HUES6 (cell line): ENCODE measurements around the gene ABHD2.

Experiments used
- H3K27ac ChIP-seq: 2 replicates; pipeline ENCODE4 v1.7.0; 2013; ENCODE audit warnings: low read depth, mild to moderate bottlenecking, low read length, inconsistent platforms
- H3K27me3 ChIP-seq: 2 replicates; pipeline ENCODE4 v1.6.1; 2013; ENCODE audit warnings: low read length; ENCODE audit not compliant: control insufficient read depth, insufficient read depth
- H3K36me3 ChIP-seq: 2 replicates; pipeline ENCODE4 v1.6.1; 2013; ENCODE audit warnings: low read length; ENCODE audit not compliant: control insufficient read depth, insufficient read depth
- H3K4me1 ChIP-seq: 2 replicates; pipeline ENCODE4 v1.6.1; 2013; ENCODE audit warnings: low read length; ENCODE audit not compliant: control insufficient read depth, insufficient read depth
- H3K4me3 ChIP-seq: 2 replicates; pipeline ENCODE4 v1.5.1; 2013; ENCODE audit warnings: low read depth, low read length
- H3K9ac ChIP-seq: one replicate; pipeline ENCODE4 v1.6.1; 2013; ENCODE audit warnings: mild to moderate bottlenecking, low read length
- H3K9me3 ChIP-seq: 2 replicates; pipeline ENCODE4 v1.6.1; 2013; ENCODE audit warnings: low read depth, low read length; ENCODE audit not compliant: control insufficient read depth, insufficient read depth

ABHD2 gene

DNA sequence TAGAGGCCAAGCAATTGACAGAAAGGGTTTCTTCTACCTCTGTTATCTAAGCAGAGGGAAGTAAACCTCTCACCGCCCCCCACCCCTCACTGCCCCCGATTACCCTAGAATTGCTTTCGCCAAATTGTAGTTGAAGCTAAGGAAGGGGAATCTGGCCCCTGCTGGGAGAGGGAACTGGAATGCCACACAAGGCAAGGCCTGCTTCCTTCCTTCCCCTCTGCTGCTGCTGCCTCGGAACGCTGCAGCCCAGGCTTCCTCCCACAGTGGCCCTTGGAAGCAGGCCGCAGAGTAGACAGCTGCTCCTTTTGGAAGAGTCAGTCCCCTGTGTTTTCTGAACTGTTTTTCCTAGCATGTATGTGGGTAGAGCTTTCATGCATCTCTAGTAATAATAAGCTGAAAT, 111.5 kb downstream of the ABHD2 start:
- no peak overlapping the region for H3K27ac ChIP-seq
- no peak overlapping the region for H3K4me3 ChIP-seq
- no peak overlapping the region for H3K9ac ChIP-seq

DNA sequence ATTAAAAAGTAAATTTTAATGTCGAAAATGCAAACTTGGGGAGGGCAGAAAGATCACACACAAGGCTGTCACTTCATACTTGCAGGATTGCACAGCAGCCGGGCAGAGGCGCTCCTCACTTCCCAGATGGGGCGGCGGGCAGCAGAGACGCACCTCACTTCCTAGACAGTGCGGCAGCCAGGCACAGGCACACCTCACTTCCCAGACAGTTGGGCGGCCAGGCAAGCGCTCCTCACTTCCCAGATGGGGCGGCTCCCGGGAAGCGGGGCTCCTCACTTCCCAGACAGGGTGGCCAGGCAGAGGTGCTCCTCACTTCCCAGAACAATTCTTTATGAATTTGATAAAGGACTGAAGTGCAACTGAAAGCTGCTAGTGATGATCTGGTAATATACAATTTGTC, 111.9 kb downstream of the ABHD2 start:
- Histone ChIP-seq H3K4me1 (peaks cover 37% of the 10 kb centered on the region), H3K27me3 (no peaks in the 10 kb centered on the region), H3K9ac (no peak overlapping the region), H3K4me3 (no peak overlapping the region), H3K9me3 (no peaks in the 10 kb centered on the region), H3K36me3 (no peaks in the 10 kb centered on the region), H3K27ac (no peak overlapping the region)

More for the DNA sequence above, 111.5 kb downstream of the ABHD2 start:
- H3K9me3 ChIP-seq = no peaks in the 10 kb centered on the region
- H3K4me1 ChIP-seq = peaks cover 37% of the 10 kb centered on the region
- no peaks in the 10 kb centered on the region for H3K27me3 ChIP-seq
- no peaks in the 10 kb centered on the region for H3K36me3 ChIP-seq

DNA sequence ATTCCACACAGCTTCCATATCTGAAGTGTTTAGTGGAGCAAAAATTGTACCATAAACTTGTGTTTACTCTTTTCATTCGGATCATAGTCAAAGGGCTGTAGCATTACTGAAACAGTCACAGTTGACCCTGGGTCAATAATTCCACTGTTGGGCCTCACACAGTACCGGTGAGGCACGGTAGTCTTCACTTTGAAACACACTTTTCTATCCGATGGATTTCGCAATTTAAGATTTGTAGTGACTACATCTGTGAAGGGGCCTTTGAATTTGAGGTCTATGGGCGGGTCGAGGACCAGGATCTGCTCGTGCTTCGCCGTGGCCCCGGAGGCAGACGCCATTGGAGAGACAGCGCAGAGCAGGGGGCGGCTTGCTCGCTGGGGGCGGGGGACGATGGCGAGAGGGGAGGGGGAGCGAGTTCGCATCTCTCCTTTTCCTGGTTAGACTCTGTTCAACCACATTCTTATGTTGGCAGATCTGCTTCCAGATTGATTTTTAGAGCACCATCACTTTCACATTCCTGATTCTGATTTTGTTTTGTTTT, 113.3 kb downstream of the ABHD2 start:
- H3K4me1 ChIP-seq = peaks cover 30% of the 10 kb centered on the region
- H3K27ac ChIP-seq = no peak overlapping the region
- no peaks in the 10 kb centered on the region for H3K9me3 ChIP-seq
- no peak overlapping the region for H3K9ac ChIP-seq
- no peaks in the 10 kb centered on the region for H3K27me3 ChIP-seq
- no peak overlapping the region for H3K4me3 ChIP-seq
- no peaks in the 10 kb centered on the region for H3K36me3 ChIP-seq

DNA sequence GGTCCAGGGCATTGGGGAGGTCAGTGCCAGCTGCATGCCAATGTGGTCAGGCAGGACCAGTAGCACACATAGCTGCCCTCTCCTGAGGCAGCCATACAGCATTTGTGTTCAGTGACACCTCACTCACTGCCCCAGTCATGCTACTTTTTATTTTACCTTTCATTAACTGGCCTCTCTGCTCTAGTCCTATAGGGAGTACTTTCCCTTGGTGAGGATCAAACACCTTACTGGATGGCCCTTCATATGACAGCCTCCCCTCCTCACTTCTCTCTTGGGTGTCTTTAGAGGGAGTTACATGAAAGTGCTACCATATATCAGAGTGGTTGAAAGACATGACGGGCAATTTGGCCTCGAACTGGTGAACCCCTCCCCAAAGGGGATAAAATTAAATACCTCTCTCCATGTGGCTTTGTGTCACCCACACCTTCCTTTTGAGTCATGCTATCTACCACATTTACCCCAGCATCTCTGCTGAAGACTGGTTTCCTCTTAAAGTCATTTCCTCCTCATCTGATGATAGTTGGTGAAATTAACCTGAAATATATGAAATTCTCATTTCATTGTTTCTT, 115.5 kb downstream of the ABHD2 start:
- no peaks in the 10 kb centered on the region for H3K9me3 ChIP-seq
- H3K27me3 ChIP-seq = no peaks in the 10 kb centered on the region
- peaks cover 12% of the 10 kb centered on the region for H3K4me1 ChIP-seq
- H3K9ac ChIP-seq = no peak overlapping the region
- no peaks in the 10 kb centered on the region for H3K36me3 ChIP-seq
- no peak overlapping the region for H3K27ac ChIP-seq
- H3K4me3 ChIP-seq = no peak overlapping the region

DNA sequence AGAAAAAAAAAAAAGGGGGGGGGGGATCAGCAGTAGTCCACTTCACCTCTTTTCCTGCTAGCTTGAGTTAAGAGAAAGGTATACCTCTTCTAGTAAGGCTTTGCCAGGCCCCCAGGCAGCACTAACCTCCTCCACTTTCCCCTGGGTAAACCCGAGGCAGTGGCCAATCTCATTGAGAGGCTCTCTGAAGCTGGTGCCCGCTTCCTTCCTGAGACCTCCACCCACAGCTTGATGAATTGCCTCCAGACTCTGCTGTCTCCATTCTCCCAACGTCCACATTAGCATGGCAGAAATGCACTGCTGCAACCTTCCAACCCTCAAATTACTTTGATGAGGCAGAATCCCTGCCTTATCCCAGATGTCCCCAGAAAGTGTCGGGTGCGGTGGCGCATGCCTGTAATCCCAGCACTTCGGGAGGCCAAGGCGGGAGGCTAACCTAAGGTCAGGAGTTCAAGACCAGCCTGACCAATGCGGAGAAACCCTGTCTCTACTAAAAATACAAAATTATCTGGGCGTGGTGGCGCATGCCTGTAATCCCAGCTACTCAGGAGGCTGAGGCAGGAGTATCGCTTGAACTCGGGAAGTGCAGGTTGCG, 117.8 kb downstream of the ABHD2 start:
- Histone ChIP-seq H3K9me3 (no peaks in the 10 kb centered on the region), H3K36me3 (no peaks in the 10 kb centered on the region), H3K4me3 (no peak overlapping the region), H3K9ac (no peak overlapping the region), H3K4me1 (no peaks in the 10 kb centered on the region; the same call in 1 of the 2 replicates), H3K27ac (no peak overlapping the region), H3K27me3 (no peaks in the 10 kb centered on the region)

DNA sequence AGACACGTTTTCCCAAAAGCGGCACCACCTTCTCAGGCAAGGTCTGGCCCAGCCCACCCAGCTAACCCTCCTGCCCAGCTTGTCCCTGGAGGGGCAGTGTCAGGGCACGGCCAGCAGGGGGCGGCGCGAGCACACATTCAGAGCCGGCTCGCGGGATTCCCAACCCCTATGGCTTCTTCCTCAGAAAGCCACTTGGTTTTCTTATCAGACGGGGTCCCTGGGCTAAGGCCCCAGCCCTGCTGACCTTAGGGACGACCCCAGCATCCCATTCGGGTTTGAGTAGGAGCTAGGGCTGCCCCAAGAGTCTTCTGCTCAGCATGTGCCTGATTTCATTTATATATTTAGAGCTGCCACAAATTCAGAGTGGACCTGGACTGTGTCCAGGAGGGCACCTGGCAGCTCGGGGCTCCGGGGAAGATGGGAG, 118.7 kb downstream of the ABHD2 start:
- Histone ChIP-seq H3K9ac (no peak overlapping the region), H3K36me3 (no peaks in the 10 kb centered on the region), H3K27me3 (no peaks in the 10 kb centered on the region), H3K27ac (no peak overlapping the region), H3K4me1 (no peaks in the 10 kb centered on the region; the same call in 1 of the 2 replicates), H3K4me3 (no peak overlapping the region), H3K9me3 (no peaks in the 10 kb centered on the region)

DNA sequence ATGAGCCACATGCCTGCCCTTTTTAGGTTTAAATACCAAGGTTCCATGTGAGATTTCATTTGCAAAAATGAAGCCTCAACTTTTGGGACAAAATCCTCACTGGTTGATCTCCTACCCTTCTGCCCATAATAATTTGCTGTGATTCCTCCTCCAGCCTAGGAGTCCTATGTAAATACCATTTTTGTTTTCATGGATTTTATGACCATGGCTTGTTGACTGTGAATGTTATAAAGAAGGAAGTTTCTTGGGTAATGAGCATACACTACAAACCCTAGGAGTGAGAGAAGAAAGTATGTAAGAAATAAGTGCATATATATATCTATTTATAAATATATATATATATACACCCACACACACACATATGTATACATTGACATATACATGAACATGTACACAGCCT, 120.0 kb downstream of the ABHD2 start:
- Histone ChIP-seq H3K4me1 (no peaks in the 10 kb centered on the region), H3K9me3 (no peaks in the 10 kb centered on the region)

DNA sequence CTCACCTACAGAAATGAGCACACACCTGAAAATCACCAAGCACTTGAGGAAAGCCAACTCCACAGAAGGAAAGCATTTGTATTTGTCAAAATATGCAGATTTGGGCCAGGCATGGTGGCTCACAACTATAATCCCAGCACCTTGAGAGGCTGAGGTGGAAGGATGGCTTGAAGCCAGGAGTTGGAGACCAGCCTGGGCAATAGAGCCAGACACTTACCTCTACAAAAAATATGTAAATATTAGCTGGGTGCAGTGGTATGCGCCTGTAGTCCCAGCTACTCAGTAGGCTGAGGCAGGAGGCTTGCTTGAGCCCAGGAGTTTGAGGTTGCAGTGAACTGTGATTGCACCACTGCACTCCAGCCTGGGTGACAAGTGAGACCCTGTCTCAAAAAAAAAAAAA, 120.8 kb downstream of the ABHD2 start:
- H3K4me3 ChIP-seq = no peak overlapping the region
- H3K4me1 ChIP-seq = no peaks in the 10 kb centered on the region
- H3K9me3 ChIP-seq = no peaks in the 10 kb centered on the region
- H3K9ac ChIP-seq = no peak overlapping the region
- no peaks in the 10 kb centered on the region for H3K36me3 ChIP-seq
- H3K27me3 ChIP-seq = no peaks in the 10 kb centered on the region
- H3K27ac ChIP-seq = no peak overlapping the region

More for the DNA sequence above, 120.0 kb downstream of the ABHD2 start:
- Histone ChIP-seq H3K36me3 (no peaks in the 10 kb centered on the region), H3K27ac (no peak overlapping the region), H3K4me3 (no peak overlapping the region), H3K9ac (no peak overlapping the region), H3K27me3 (no peaks in the 10 kb centered on the region)

DNA sequence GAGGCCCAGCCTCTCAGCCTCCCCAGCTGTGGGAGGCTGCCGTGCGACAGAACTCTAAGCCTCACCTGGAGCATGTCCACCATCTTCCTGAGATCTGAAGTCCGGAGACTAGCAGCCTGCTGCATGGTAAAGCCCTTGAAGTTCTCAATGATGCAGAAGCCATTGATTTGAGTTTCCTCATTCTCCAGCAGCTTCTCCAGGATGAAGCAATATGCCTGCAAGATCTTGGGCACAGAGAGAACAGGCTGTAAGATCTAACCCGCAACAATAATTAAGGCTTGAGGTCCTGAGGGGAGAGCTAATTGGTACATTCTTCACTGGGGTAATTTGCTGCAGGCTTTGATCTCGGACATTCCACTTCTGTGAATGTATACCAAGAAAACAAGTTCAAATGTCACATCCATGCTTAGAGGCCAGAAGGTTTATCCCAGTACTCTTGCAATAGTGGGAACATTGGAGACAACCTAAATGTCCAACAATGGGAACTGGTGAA, 123.5 kb downstream of the ABHD2 start:
- no peak overlapping the region for H3K27ac ChIP-seq
- H3K9ac ChIP-seq = no peak overlapping the region
- H3K27me3 ChIP-seq = no peaks in the 10 kb centered on the region
- no peaks in the 10 kb centered on the region for H3K9me3 ChIP-seq
- no peaks in the 10 kb centered on the region for H3K4me1 ChIP-seq
- H3K36me3 ChIP-seq = no peaks in the 10 kb centered on the region
- H3K4me3 ChIP-seq = no peak overlapping the region

DNA sequence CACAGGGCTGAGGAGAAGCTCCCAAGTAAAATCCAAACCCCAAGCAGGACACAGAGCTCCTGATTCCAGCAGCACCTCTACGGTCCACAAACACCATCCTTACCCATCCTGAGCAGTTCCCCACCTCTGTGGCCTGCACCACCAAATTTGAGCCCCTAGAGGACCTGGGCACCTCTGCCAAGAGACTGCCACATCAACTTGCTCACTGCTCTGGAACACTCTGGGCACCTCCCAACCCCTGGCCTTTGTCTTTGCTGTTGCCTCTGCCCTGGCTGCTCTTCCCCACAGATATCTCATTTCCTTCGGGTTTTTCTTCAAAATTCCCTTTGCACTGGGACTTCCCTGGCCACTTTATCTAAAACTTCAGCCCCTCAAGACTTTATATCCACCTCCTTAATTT, 127.4 kb downstream of the ABHD2 start:
- H3K27me3 ChIP-seq = no peaks in the 10 kb centered on the region
- no peaks in the 10 kb centered on the region for H3K4me1 ChIP-seq

DNA sequence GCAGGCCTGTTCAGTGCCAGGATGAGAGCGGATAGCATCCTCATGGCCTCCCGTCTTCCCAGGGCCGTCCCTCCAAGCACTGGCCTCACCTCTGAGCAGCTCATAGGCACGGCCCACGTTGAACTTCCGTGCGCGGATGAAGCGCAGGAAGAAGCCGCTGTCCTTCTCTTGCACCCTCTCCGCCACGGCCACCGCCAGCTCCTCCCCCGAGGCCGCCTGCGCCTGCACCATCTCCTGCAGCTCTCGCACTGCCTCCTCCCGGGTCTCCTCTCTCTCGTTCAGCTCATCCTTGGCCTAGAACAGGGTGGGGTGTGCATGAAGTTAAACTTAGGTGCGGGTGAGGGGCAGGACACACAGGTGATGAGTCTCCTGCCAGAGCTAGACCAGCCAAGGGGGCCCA, 128.8 kb downstream of the ABHD2 start:
- no peaks in the 10 kb centered on the region for H3K36me3 ChIP-seq
- no peak overlapping the region for H3K4me3 ChIP-seq
- H3K9ac ChIP-seq = no peak overlapping the region
- H3K4me1 ChIP-seq = no peaks in the 10 kb centered on the region
- H3K27me3 ChIP-seq = no peaks in the 10 kb centered on the region
- no peak overlapping the region for H3K27ac ChIP-seq
- H3K9me3 ChIP-seq = no peaks in the 10 kb centered on the region

More for the DNA sequence above, 127.4 kb downstream of the ABHD2 start:
- no peak overlapping the region for H3K9ac ChIP-seq
- no peak overlapping the region for H3K27ac ChIP-seq
- no peak overlapping the region for H3K4me3 ChIP-seq
- no peaks in the 10 kb centered on the region for H3K9me3 ChIP-seq
- no peaks in the 10 kb centered on the region for H3K36me3 ChIP-seq
